Jurkat, Clone E6-1 (cell line): ENCODE measurements around the gene LRBA.
"Not testable (repeated sequence)": the region's sequence is repeated elsewhere in the genome, so short reads cannot be mapped to it uniquely, and the experiment has no call there.

ENCODE experiments used
- DNase-seq: peaks from one replicate; pipeline ENCODE4 v3.0.0-alpha.2; 2011; ENCODE audit warnings: low read depth, low spot score
- H3K4me3 ChIP-seq: 2 replicates; pipeline ENCODE4 v1.5.1; 2011; ENCODE audit warnings: mild to moderate bottlenecking, low read length, control low read depth, moderate library complexity

The LRBA gene

GRCh38 chr4:150978738-150979575 lies 36.1 kb downstream of the LRBA start:
- H3K4me3 ChIP-seq = no peak overlapping the region
- no peak for DNase-seq

- no peak for DNase-seq
- H3K4me3 ChIP-seq = no peak overlapping the region
Measured at GRCh38 chr4:150976478-150977118, 38.5 kb downstream of the LRBA start.

- no peak for DNase-seq
- no peak overlapping the region for H3K4me3 ChIP-seq
Measured at GRCh38 chr4:150974750-150975149, 40.3 kb downstream of the LRBA start.

- no peak for DNase-seq
- H3K4me3 ChIP-seq = no peak overlapping the region
Measured at GRCh38 chr4:150974252-150974640, 40.8 kb downstream of the LRBA start.

- no peak for DNase-seq
- H3K4me3 ChIP-seq = no peak overlapping the region
Measured at GRCh38 chr4:150973626-150974251, 41.3 kb downstream of the LRBA start.

GRCh38 chr4:150972592-150972991 lies 42.5 kb downstream of the LRBA start:
- DNase-seq = no peak
- H3K4me3 ChIP-seq = no peak overlapping the region

GRCh38 chr4:150971901-150972300 lies 43.2 kb downstream of the LRBA start:
- H3K4me3 ChIP-seq = no peak overlapping the region
- DNase-seq = no peak

GRCh38 chr4:150970685-150971151 lies 44.4 kb downstream of the LRBA start:
- no peak overlapping the region for H3K4me3 ChIP-seq
- DNase-seq = no peak

GRCh38 chr4:150964754-150965153 lies 50.3 kb downstream of the LRBA start:
- DNase-seq = no peak

GRCh38 chr4:150963602-150964345 lies 51.3 kb downstream of the LRBA start:
- H3K4me3 ChIP-seq = not testable (repeated sequence)

More at GRCh38 chr4:150964754-150965153, 50.3 kb downstream of the LRBA start:
- H3K4me3 ChIP-seq = no peak overlapping the region

GRCh38 chr4:150962245-150962644 lies 52.8 kb downstream of the LRBA start:
- H3K4me3 ChIP-seq = no peak overlapping the region
- no peak for DNase-seq

More at GRCh38 chr4:150963602-150964345, 51.3 kb downstream of the LRBA start:
- DNase-seq = not testable (repeated sequence)

GRCh38 chr4:150961566-150961965 lies 53.5 kb downstream of the LRBA start:
- DNase-seq = no peak
- H3K4me3 ChIP-seq = no peak overlapping the region

- no peak for DNase-seq
- no peak overlapping the region for H3K4me3 ChIP-seq
Measured at GRCh38 chr4:150960818-150961217, 54.3 kb downstream of the LRBA start.

- no peak for DNase-seq
- no peak overlapping the region for H3K4me3 ChIP-seq
Measured at GRCh38 chr4:150960079-150960478, 55.0 kb downstream of the LRBA start.

GRCh38 chr4:150957981-150958380 lies 57.1 kb downstream of the LRBA start:
- not testable (repeated sequence) for DNase-seq, H3K4me3 ChIP-seq

GRCh38 chr4:150957095-150957494 lies 58.0 kb downstream of the LRBA start:
- not testable (repeated sequence) for DNase-seq, H3K4me3 ChIP-seq

GRCh38 chr4:150953916-150954315 lies 61.2 kb downstream of the LRBA start:
- H3K4me3 ChIP-seq, DNase-seq: not testable (repeated sequence)

GRCh38 chr4:150952167-150952845 lies 62.8 kb downstream of the LRBA start:
- H3K4me3 ChIP-seq = no peak overlapping the region
- DNase-seq = no peak
